Sigmoid colon (tissue), 3 donors: ENCODE results near the gene TNPO1.

ENCODE experiments used
- POLR2A ChIP-seq, 2 donors: fragments of 450-650 bp; IDR thresholded peaks; one replicate each; pipeline ENCODE4 v1.6.1; 2016; ENCODE audit warnings: antibody characterized with exemption in 2 of 2, mild to moderate bottlenecking in 2 of 2, moderate library complexity in 2 of 2
- TF ChIP-seq, protein P1 (sequence below), 4 experiments: fragments of 450-650 bp in 3 of 4; fragments of 200-600 bp in 1 of 4; IDR thresholded peaks; one replicate each; pipeline ENCODE4 v1.5.1; 2016 to 2019; ENCODE audit warnings: antibody characterized with exemption in 4 of 4, mild to moderate bottlenecking in 3 of 4, moderate library complexity in 2 of 4

GRCh38 chr5:72938206-72938605, 121.7 kb downstream of the TNPO1 start:
- TF ChIP-seq, protein P1, sequence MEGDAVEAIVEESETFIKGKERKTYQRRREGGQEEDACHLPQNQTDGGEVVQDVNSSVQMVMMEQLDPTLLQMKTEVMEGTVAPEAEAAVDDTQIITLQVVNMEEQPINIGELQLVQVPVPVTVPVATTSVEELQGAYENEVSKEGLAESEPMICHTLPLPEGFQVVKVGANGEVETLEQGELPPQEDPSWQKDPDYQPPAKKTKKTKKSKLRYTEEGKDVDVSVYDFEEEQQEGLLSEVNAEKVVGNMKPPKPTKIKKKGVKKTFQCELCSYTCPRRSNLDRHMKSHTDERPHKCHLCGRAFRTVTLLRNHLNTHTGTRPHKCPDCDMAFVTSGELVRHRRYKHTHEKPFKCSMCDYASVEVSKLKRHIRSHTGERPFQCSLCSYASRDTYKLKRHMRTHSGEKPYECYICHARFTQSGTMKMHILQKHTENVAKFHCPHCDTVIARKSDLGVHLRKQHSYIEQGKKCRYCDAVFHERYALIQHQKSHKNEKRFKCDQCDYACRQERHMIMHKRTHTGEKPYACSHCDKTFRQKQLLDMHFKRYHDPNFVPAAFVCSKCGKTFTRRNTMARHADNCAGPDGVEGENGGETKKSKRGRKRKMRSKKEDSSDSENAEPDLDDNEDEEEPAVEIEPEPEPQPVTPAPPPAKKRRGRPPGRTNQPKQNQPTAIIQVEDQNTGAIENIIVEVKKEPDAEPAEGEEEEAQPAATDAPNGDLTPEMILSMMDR (IDR thresholded peaks at IDR 0.05) = no peak
- no peak for TF ChIP-seq POLR2A (IDR thresholded peaks at IDR 0.05)
